ENCODE results near the gene TTC39C.
"Not testable (repeated sequence)": the region's sequence is repeated elsewhere in the genome, so short reads cannot be mapped to it uniquely, and the experiment has no call there.

Gene TTC39C

GRCh38 chr18:24128700-24129099 is 114.1 kb downstream of the TTC39C start:
- Mint-ChIP-seq H3K27me3 (no peaks in the 10 kb centered on the region), H3K27ac (no peak overlapping the region), H3K4me1 (ENCODE audit: low read depth) (no peaks in the 10 kb centered on the region)

GRCh38 chr18:24130494-24130893 is 115.9 kb downstream of the TTC39C start:
- Mint-ChIP-seq H3K36me3 (peaks cover 8% of the 10 kb centered on the region), H3K4me3 (no peak overlapping the region), H3K4me1 (ENCODE audit: low read depth) (no peaks in the 10 kb centered on the region), H3K27ac (no peak overlapping the region), H3K9me3 (ENCODE audit: low read depth) (no peaks in the 10 kb centered on the region), H3K27me3 (no peaks in the 10 kb centered on the region)

More at GRCh38 chr18:24128700-24129099, 114.1 kb downstream of the TTC39C start:
- no peak overlapping the region for H3K4me3 Mint-ChIP-seq
- peaks cover 6% of the 10 kb centered on the region for H3K36me3 Mint-ChIP-seq
- H3K9me3 Mint-ChIP-seq (ENCODE audit: low read depth) = no peaks in the 10 kb centered on the region

GRCh38 chr18:24136967-24137373 is 122.4 kb downstream of the TTC39C start:
- Mint-ChIP-seq H3K36me3 (peaks cover 2% of the 10 kb centered on the region), H3K27ac (peak overlapping the region; percentile 59), H3K4me1 (ENCODE audit: low read depth) (peaks cover 21% of the 10 kb centered on the region), H3K4me3 (peak overlapping the region; percentile 0), H3K9me3 (ENCODE audit: low read depth) (no peaks in the 10 kb centered on the region), H3K27me3 (peaks cover 4% of the 10 kb centered on the region)

GRCh38 chr18:24138409-24138788 is 123.8 kb downstream of the TTC39C start:
- Mint-ChIP-seq H3K27me3 (peaks cover 7% of the 10 kb centered on the region), H3K9me3 (ENCODE audit: low read depth) (no peaks in the 10 kb centered on the region), H3K36me3 (peaks cover 2% of the 10 kb centered on the region), H3K27ac (peak overlapping the region; percentile 7), H3K4me3 (peak overlapping the region; percentile 90), H3K4me1 (ENCODE audit: low read depth) (peaks cover 21% of the 10 kb centered on the region)

- Mint-ChIP-seq H3K9me3 (ENCODE audit: low read depth) (no peaks in the 10 kb centered on the region), H3K36me3 (peaks cover 2% of the 10 kb centered on the region), H3K27ac (peak within 1 kb of the TSS; percentile 7), H3K4me3 (peak within 1 kb of the TSS; percentile 90), H3K4me1 (ENCODE audit: low read depth) (peaks cover 21% of the 10 kb centered on the region), H3K27me3 (peaks cover 8% of the 10 kb centered on the region)
Observed at GRCh38 chr18:24138789-24139616, 124.4 kb downstream of the TTC39C start, which contains the start of gene CABYR. Gene CABYR (plus strand): TSS chr18:24139062. CDS start chr18:24143115, 4,053 bp downstream.

GRCh38 chr18:24140697-24141096 is 126.1 kb downstream of the TTC39C start:
- Mint-ChIP-seq H3K4me1 (ENCODE audit: low read depth) (peaks cover 21% of the 10 kb centered on the region), H3K4me3 (no peak overlapping the region), H3K9me3 (ENCODE audit: low read depth) (no peaks in the 10 kb centered on the region), H3K27ac (no peak overlapping the region), H3K27me3 (peaks cover 12% of the 10 kb centered on the region), H3K36me3 (no peaks in the 10 kb centered on the region)

- H3K4me3 Mint-ChIP-seq = no peak overlapping the region
- H3K27me3 Mint-ChIP-seq = peaks cover 12% of the 10 kb centered on the region
- no peak overlapping the region for H3K27ac Mint-ChIP-seq
- no peaks in the 10 kb centered on the region for H3K36me3 Mint-ChIP-seq
- H3K4me1 Mint-ChIP-seq (ENCODE audit: low read depth) = peaks cover 14% of the 10 kb centered on the region
- no peaks in the 10 kb centered on the region for H3K9me3 Mint-ChIP-seq (ENCODE audit: low read depth)
Observed at GRCh38 chr18:24142376-24142775, 127.8 kb downstream of the TTC39C start.

- H3K36me3 Mint-ChIP-seq; H3K9me3 Mint-ChIP-seq (ENCODE audit: low read depth); H3K27ac Mint-ChIP-seq; H3K4me1 Mint-ChIP-seq (ENCODE audit: low read depth); H3K4me3 Mint-ChIP-seq; H3K27me3 Mint-ChIP-seq: not testable (repeated sequence)
Observed at GRCh38 chr18:24149591-24149990, 135.0 kb downstream of the TTC39C start.

- Mint-ChIP-seq H3K4me3 (no peak overlapping the region), H3K27ac (no peak overlapping the region), H3K4me1 (ENCODE audit: low read depth) (no peaks in the 10 kb centered on the region), H3K9me3 (ENCODE audit: low read depth) (no peaks in the 10 kb centered on the region), H3K36me3 (no peaks in the 10 kb centered on the region), H3K27me3 (no peaks in the 10 kb centered on the region)
Observed at GRCh38 chr18:24153397-24153796, 138.8 kb downstream of the TTC39C start.

GRCh38 chr18:24157855-24158254 is 143.3 kb downstream of the TTC39C start:
- H3K27me3 Mint-ChIP-seq = no peaks in the 10 kb centered on the region
- no peak overlapping the region for H3K27ac Mint-ChIP-seq
- no peak overlapping the region for H3K4me3 Mint-ChIP-seq
- H3K4me1 Mint-ChIP-seq (ENCODE audit: low read depth) = no peaks in the 10 kb centered on the region
- H3K9me3 Mint-ChIP-seq (ENCODE audit: low read depth) = no peaks in the 10 kb centered on the region
- H3K36me3 Mint-ChIP-seq = no peaks in the 10 kb centered on the region

GRCh38 chr18:24160086-24160485 is 145.5 kb downstream of the TTC39C start:
- H3K36me3 Mint-ChIP-seq = peaks cover 5% of the 10 kb centered on the region
- H3K27ac Mint-ChIP-seq = no peak overlapping the region

GRCh38 chr18:24161304-24161703 is 146.8 kb downstream of the TTC39C start:
- H3K27ac Mint-ChIP-seq = no peak overlapping the region
- H3K9me3 Mint-ChIP-seq (ENCODE audit: low read depth) = no peaks in the 10 kb centered on the region
- H3K36me3 Mint-ChIP-seq = peaks cover 7% of the 10 kb centered on the region
- H3K4me3 Mint-ChIP-seq = no peak overlapping the region
- no peaks in the 10 kb centered on the region for H3K4me1 Mint-ChIP-seq (ENCODE audit: low read depth)
- no peaks in the 10 kb centered on the region for H3K27me3 Mint-ChIP-seq

More at GRCh38 chr18:24160086-24160485, 145.5 kb downstream of the TTC39C start:
- H3K9me3 Mint-ChIP-seq (ENCODE audit: low read depth) = no peaks in the 10 kb centered on the region
- no peaks in the 10 kb centered on the region for H3K4me1 Mint-ChIP-seq (ENCODE audit: low read depth)
- no peaks in the 10 kb centered on the region for H3K27me3 Mint-ChIP-seq
- no peak overlapping the region for H3K4me3 Mint-ChIP-seq

- no peak overlapping the region for H3K27ac Mint-ChIP-seq
- peaks cover 7% of the 10 kb centered on the region for H3K36me3 Mint-ChIP-seq
- no peaks in the 10 kb centered on the region for H3K9me3 Mint-ChIP-seq (ENCODE audit: low read depth)
- no peaks in the 10 kb centered on the region for H3K27me3 Mint-ChIP-seq
- H3K4me3 Mint-ChIP-seq = no peak overlapping the region
- no peaks in the 10 kb centered on the region for H3K4me1 Mint-ChIP-seq (ENCODE audit: low read depth)
Observed at GRCh38 chr18:24168496-24168895, 153.9 kb downstream of the TTC39C start.

GRCh38 chr18:24170360-24170759 is 155.8 kb downstream of the TTC39C start:
- H3K4me3 Mint-ChIP-seq = no peak overlapping the region

GRCh38 chr18:24173997-24174396 is 159.4 kb downstream of the TTC39C start:
- H3K9me3 Mint-ChIP-seq (ENCODE audit: low read depth) = no peaks in the 10 kb centered on the region
- H3K4me1 Mint-ChIP-seq (ENCODE audit: low read depth) = peaks cover 2% of the 10 kb centered on the region
- H3K4me3 Mint-ChIP-seq = no peak overlapping the region
- H3K27me3 Mint-ChIP-seq = no peaks in the 10 kb centered on the region
- no peak overlapping the region for H3K27ac Mint-ChIP-seq
- H3K36me3 Mint-ChIP-seq = peaks cover 2% of the 10 kb centered on the region

More at GRCh38 chr18:24170360-24170759, 155.8 kb downstream of the TTC39C start:
- Mint-ChIP-seq H3K36me3 (peaks cover 2% of the 10 kb centered on the region), H3K9me3 (ENCODE audit: low read depth) (no peaks in the 10 kb centered on the region), H3K27me3 (no peaks in the 10 kb centered on the region), H3K4me1 (ENCODE audit: low read depth) (no peaks in the 10 kb centered on the region), H3K27ac (no peak overlapping the region)

All from activated naive CD8-positive, alpha-beta T cell (primary cell).